HTR-8/SVneo (cell line): Measurements from ENCODE around the gene ASXL2.
"Not testable (repeated sequence)": the region's sequence is repeated elsewhere in the genome, so short reads cannot be mapped to it uniquely, and the experiment has no call there.

Experiments used
- DNase-seq: peaks from one replicate; pipeline ENCODE4 v3.0.0; 2011; ENCODE audit warnings: low spot score, mixed read lengths; ENCODE audit not compliant: insufficient read length
- FAIRE-seq: peaks from 2 replicates; lab custom pipeline; 2011; peaks lifted over from hg19 to GRCh38; lab: Jason Lieb, UNC

Gene ASXL2

GRCh38 chr2:25894135-25894830, 16.0 kb upstream of the ASXL2 start:
- FAIRE-seq = no peak
- no peak for DNase-seq

- DNase-seq (no peak), FAIRE-seq (no peak)
These were observed 13.4 kb upstream of the ASXL2 start for GRCh38 chr2:25891672-25892071.

DNA sequence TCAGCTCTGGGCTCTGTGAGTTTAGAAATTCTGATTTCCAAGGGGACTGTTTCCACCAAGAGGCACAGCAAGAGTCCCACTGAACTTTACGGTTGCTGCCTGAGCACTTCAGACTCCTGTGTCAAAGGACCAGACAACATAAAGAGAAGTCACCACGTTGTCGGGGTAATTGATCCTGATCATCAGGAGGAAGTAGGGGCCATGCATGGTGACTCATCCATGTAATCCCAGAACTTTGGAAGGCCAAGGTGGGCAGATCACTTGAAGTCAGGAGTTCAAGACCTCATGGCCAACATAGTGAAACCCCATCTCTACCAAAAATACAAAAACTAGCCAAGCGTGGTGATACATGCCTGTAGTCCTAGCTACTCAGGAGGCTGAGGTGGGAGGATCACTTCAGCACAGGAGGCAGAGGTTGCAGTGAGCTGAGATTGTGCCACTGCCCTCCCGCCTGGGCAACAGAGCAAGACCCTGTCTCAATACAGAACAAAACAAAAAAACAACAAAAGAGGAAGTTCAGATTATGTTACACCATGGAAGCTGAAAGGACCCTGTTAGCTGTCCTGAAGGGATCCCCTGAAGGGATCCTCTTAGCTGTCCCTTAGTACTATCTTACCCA, 9.4 kb upstream of the ASXL2 start:
- FAIRE-seq = no peak
- no peak for DNase-seq

GRCh38 chr2:25885933-25886332, 7.6 kb upstream of the ASXL2 start:
- DNase-seq (peak; percentile 43), FAIRE-seq (peak; percentile 69)

GRCh38 chr2:25881764-25882163, 3.5 kb upstream of the ASXL2 start:
- FAIRE-seq = no peak

DNA sequence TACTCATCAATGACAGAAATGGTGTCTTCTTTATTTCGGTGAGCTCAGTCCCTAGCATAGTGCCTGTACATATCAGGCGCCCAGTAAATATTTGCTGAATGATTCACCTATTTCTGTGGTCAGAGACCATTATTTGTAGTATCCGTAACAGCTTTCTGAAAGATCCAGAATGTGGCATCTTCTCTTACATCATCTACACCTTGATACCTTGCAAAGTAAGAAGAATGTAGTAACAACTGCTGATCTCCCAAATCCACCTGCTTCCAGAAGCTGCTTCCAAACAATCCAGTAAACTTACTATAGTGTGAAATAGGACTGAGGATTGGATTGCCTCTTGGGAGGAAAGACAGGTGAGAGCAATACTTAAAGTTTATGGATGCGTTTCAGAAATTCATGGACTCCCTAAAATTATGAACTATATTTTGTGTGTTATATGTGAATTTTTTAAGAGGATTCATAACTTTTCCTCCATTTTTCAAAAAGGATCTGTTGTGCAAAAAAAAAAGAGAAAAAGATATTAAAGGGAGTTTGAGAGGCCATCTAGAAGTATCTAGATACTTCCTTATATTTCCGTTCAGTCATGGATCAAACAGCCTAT, 945 bp upstream of the ASXL2 start:
- FAIRE-seq (no peak), DNase-seq (peak; percentile 51)

More at GRCh38 chr2:25881764-25882163, 3.5 kb upstream of the ASXL2 start:
- DNase-seq = no peak

DNA sequence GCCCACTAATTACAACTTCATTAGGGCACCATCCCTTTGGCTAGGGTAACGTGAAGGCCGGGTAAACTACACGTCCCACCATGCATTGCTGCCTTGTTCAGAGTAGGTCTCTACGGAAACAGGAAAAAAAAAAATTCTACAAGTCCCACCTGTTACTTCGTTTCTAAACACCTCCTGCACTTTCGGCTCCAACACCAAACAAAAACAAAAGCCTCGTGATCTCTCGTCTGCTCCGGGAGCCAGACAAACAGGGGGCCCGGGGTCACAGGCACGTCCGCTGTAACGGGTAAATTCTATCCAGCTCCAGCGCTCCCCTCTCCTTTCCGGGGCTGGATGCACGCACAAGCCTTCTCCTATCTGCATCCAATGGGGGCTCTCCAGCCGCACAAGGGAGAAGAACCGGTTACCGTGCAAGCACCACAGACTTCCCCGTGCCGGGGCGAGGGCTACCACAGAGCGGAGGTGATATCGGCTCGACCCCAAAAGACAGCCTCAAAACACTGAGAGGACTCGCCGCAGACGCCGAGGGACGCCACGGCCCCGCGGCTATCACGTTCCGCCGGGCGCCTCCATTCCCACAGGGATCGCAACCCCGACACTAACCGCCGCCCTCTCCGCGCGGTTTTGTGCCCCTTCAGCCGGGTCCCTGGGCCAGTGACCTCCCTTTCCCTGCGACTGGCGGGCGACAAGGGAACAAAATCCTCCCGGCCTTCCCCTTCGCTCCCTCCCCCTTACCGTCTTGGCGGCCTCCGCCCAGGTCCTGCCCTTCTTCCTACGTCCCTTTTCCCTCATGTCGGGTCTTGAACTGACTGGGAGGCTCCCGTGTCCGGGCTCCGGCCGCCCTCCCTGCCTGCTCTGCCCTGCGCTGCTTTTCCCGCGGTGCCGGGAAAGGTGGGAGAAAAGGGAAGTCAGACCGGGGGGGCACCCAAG, 591 bp downstream of the ASXL2 start:
- peak; percentile 66 for DNase-seq
- FAIRE-seq = no peak

DNA sequence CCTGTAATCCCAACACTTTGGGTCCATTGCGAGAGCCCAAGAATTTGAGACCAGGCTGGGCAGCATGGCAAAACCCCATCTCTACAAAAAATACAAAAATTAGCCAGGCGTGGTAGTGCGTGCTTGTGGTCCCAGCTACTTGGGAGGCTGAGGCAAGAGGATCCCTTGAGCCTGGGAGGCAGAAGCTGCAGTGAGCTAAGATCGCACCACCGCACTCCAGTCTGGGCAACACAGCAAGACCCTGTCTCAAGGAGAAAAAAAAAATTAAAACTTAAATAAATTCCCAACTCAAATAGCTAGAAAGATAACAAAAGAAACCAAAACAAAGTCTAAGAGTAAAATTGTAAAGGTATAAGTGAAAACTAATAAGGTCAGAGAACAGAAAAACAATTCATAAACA, 6.2 kb downstream of the ASXL2 start:
- FAIRE-seq (no peak), DNase-seq (no peak)

GRCh38 chr2:25867396-25868003, 10.8 kb downstream of the ASXL2 start:
- no peak for DNase-seq

GRCh38 chr2:25856377-25856776, 21.9 kb downstream of the ASXL2 start:
- FAIRE-seq = no peak

More at GRCh38 chr2:25867396-25868003, 10.8 kb downstream of the ASXL2 start:
- FAIRE-seq = no peak

GRCh38 chr2:25855065-25855464, 23.2 kb downstream of the ASXL2 start:
- DNase-seq (no peak), FAIRE-seq (no peak)

More at GRCh38 chr2:25856377-25856776, 21.9 kb downstream of the ASXL2 start:
- no peak for DNase-seq

DNA sequence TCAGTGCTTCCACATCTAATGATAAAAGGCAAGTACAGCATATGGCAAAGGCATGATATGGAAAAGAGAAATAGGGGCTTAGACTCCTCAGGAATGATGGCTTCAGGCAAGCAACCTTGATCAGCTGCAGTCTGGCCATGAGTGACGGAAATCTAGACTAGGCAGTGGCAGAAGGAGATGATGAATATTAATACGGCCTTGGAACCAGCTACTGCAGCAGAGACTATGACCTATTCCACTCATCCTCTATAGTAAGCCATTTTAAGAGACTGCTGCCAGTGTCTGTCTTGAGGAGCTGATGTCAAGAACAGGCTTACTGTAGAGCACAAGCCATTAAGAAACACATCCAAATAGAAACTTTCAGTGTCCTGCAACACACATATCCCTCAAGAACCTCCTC, 23.7 kb downstream of the ASXL2 start:
- no peak for DNase-seq
- no peak for FAIRE-seq

GRCh38 chr2:25853038-25853638, 25.1 kb downstream of the ASXL2 start:
- DNase-seq (no peak), FAIRE-seq (no peak)

DNA sequence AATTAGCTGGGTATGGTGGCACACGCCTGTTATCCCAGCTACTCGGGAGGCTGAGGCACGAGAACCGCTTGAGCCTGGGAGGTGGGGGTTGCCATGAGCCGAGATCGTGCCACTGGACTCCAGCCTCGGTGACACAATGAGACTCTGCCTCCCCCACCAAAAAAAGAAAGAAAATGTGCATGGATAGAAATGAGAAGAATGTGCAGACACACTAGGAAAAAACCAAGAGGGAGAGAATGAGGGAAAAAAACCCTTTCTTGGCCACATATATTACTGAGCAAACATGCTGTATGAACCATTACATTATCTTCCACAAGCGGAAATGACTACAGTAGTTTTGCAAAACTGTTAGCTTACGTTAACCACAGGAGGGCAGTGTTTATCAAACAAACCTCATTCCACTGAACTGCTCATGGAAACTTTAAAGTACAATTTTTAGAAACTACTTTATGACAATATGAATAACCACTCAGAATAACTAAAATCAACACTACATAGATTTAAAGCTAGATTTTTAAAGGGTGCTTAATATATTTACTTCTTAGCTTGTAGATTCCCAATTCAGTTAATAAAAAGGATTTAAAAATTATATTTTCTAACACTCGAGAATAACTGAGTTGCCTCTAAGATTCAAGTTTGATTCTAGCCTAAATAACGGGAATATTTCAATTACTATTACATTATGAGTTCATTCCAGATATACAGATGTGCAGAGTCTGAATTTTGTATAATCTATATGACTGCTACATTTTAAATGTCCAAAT, 26.4 kb downstream of the ASXL2 start:
- FAIRE-seq = peak; percentile 83
- peak; percentile 77 for DNase-seq

GRCh38 chr2:25850400-25850799, 27.9 kb downstream of the ASXL2 start:
- DNase-seq, FAIRE-seq: not testable (repeated sequence)

GRCh38 chr2:25849350-25849749, 28.9 kb downstream of the ASXL2 start:
- not testable (repeated sequence) for FAIRE-seq, DNase-seq

GRCh38 chr2:25845843-25846505, 32.3 kb downstream of the ASXL2 start:
- DNase-seq = no peak
- FAIRE-seq = no peak

GRCh38 chr2:25844089-25844488, 34.2 kb downstream of the ASXL2 start:
- FAIRE-seq = no peak
- DNase-seq = no peak
